GM15510 (cell line): ENCODE results near the gene DYTN.
A peak's percentile ranks its signal among the peaks of the same experiment; 100 is the strongest.

Experiments
- POLR2A ChIP-seq: IDR thresholded peaks from 3 replicates; pipeline ENCODE4 v1.6.1; 2011; ENCODE audit warnings: borderline replicate concordance; ENCODE audit not compliant: insufficient read length; ENCODE audit errors: extremely low read depth

Gene DYTN, protein sequence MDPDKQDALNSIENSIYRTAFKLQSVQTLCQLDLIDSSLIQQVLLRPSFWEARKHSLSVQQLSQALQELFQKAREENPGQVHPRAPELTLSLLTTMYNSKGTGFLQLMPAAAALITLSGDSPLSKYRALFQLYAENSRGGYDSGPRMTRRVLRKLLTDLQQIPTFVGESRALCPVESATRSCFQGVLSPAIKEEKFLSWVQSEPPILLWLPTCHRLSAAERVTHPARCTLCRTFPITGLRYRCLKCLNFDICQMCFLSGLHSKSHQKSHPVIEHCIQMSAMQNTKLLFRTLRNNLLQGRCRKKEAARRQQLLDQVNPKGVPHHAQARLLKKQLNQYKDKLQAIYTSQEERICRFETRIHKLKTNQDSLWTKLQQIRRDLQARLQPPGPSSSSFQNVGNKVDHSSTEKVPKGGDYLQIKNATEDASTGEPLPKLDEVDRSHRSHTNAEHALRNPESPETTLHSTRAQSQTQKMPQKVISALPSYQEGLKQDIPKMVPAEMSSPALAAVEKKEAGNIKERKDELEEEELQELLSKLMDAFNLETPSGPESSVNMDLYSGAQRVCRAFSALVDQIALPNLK

DNA sequence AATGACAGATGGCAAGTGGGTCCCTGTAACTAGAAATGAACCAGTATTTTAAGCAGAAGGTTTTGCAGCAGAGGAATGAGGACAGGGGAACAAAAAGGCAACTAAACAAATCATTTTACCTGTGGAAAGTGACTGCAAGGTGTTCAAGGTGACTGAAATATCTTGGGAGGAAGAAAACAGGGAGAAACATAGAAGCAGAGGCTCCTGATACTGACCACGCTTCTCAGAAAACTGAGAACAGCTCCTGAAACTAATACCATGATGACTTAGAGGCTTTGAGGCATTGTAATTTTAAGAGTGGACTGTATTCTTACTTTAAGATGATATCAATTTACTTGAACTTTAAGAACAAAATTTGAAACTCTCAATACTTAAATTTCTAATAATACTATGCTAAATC is at the start of gene DYTN:
TSS of gene DYTN (minus strand) at position 101 of the 400 bp plus-strand sequence. CDS start 117 bp downstream, outside the sequence.
- TF ChIP-seq POLR2A = no peak

DNA sequence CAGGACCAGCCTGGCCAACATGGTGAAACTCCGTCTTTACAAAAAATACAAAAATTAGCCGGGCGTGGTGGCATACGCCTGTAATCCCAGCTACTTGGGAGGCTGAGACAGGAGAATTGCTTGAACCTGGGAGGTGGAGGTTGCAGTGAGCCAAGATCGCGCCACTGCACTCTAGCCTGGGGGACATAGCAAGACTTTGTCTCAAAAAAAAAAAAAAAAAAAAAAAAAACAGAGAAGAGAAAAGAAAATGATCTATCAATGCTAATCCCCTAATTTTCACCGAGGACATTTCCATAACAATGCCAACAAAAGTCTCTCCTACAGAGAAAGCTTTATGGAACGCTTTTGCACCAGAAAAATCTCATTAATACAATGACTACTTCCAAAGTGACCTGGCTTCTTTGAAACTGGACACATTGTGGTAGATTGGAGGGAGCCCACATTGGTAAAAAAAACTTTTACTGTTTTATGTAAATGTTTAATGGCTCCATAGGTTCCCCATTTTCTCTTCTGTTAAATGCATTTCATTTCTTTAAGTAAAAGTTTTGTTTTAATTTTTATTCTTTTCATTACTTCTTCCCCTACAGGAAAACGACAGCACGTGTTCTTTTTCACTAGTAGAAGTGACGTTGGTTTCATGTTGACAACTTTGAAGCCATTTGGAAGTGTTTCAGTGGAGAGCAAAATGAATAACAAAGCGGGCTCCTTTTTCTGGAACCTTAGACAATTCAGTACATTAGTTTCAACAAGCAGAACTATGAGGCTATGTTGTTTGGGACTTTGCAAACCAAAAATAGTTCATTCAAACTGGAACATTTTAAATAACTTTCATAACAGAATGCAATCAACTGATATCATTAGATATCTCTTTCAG is 48.1 kb upstream of the DYTN start:
- TF ChIP-seq POLR2A = no peak

DNA sequence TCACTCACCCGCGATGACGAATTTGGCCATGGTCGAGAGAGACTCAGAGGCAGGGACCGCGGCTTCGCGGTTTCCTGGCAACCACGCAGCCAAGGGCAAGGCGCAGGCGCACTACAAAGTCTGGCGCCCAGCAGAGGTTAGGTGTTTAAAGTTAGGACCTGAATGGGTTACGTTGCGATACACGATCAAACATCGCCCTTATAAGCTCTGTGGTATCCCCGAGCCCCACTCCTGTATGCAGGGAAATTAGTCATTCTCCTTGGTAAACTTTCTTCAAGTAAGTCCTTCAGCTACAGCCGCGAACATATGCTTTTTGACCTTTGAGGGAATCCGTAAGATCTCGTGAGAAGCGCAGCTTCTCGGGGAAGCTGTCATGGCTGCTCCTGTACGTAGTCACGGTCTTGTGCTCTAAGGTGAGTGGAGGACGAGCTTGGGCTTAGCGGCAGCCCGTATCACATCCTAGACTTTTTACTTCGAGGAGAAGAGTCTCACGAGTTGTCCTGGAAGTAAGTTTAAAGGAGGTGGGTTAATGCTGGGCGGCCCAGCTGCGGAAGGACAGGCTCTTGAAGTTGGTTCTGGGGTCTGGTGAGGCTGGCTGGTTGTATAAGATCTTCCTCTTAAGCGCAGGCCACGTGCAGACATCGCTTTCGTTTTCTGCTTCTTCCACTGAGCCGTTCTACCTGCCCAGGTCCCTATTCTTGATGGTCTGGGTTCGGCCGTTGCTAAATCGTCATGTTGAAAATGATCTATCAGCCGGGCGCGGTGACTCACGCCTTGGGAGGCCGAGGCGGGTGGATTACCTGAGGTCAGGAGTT is 47.3 kb upstream of the DYTN start, which contains the start of the genes FASTKD2 and MDH1B:
TSS of gene FASTKD2 (plus strand) at position 365 of the 815 bp plus-strand sequence. CDS start 1,088 bp downstream, outside the sequence.
TSS of gene MDH1B (minus strand) at position 87 of the 815 bp plus-strand sequence. CDS start at position 30, 57 bp downstream.
- peak; percentile 72 for TF ChIP-seq POLR2A

DNA sequence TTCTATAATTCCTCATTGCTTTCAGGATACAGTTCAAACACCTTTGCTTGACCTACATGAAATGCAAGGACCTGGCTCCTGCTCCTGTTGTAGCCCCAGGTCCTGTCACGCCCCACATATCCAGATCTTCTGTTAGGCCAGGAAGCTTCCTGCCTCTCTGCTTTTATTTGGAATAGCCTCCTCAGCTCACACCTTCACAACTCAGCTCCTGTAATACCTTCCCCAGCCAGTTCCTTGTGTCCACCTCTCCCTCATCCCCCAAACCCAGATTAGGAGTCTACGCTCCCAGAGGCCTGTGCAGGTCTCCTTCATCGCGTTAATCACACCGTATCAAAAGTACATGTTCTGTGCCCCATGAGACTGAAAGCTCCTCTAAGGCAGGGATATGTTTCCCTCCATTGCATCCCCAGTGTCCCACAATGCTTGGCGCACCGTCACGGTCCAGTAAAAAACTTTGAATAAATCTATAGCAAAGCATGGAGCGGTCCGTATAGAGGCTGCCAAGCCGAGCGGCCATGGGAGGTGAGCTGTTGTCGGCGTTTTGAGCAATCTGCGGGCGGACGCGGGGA is 46.6 kb upstream of the DYTN start:
- TF ChIP-seq POLR2A = no peak

DNA sequence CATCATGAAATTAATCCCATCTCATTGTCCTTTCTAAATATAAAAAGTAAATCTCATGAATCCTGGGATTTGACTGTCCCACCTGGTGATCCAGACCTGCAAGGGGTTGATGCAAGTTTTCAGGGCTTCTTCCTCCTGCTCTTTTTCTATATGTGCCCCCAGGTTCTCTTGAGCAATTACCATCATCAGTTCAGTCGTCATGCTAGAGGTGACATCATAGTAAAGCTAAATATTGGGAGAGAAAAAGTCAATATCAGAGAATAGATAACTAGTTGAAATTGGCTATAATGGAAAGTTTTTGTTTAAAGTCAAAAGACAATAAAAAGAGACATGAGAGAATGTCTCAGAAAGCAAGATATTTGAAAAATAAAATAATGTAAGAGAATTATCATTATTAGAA is 38.6 kb upstream of the DYTN start:
- no peak for TF ChIP-seq POLR2A

DNA sequence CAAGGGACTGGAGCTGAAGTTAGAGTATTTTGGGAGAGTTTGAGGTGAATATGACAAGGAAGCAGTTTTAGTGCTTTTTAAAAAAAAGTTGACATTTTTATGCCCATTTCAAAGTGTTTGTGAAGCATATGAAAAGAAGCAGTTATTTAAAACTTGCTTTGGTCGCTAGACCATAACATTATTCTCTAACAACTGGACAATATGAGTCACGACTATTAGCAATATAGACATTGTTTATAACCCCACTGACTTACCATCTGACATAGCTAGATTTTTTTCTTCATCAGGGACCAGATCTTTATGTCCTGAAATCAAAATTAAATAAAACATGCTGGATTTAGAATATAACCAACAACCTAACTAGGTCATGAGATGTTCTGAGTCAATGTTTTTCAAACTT is 22.6 kb upstream of the DYTN start:
- TF ChIP-seq POLR2A = no peak

DNA sequence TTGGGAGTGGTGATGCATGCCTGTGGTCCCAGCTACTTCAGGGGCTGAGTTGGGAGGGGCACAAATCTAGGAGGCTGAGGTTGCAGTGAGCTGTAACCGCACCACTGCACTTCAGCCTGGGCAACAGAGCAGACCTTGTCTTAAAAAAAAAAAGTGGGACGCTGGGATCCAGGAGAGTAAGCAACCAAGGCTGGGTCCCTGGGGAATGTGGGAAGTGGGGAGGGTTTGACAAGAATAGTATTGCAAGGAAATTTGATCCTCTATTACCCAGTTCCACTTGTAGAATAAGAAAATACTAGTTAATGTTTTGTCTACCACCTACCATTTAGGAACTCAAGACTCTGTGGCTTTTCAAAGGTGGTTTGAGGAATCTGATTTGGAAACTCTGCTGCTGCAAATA is 21.1 kb upstream of the DYTN start:
- no peak for TF ChIP-seq POLR2A

DNA sequence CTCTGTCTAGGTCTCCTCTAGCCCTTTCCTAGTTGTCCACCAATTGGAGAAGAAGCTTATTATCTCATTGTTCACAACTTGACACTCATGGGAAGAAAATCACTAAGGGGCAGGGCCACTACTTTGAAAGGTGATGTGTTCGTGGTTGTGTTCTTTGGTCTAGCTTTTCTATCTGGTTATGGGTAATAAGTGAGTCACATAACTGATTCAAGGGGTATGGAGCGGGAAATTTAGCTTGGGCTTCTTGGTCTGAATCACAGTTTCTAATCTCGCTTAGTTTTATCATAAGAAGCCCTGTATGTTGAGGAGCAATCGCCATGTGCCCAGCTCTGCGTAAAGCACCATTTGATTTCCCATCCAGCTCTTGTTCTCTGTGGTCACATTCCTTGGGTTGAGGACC is 18.7 kb upstream of the DYTN start:
- TF ChIP-seq POLR2A = no peak

DNA sequence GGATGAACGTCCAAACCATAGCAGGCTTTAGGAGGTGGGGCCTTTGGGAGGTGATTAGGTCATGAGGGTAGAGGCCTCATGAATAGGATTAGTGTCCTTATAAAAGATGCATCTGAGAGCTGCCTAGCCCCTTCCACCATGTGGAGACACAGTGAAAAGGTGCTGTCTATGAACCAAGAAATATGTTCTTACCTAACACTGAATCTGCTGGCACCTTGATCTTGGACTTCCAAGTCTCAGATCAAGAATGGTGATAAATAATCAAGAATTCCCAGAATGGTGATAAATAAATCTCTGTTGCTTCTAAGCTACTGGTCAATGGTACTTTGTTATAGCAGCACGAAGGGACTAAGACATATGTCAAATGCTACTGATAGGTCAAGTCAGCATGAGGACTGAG is 15.1 kb upstream of the DYTN start:
- no peak for TF ChIP-seq POLR2A

DNA sequence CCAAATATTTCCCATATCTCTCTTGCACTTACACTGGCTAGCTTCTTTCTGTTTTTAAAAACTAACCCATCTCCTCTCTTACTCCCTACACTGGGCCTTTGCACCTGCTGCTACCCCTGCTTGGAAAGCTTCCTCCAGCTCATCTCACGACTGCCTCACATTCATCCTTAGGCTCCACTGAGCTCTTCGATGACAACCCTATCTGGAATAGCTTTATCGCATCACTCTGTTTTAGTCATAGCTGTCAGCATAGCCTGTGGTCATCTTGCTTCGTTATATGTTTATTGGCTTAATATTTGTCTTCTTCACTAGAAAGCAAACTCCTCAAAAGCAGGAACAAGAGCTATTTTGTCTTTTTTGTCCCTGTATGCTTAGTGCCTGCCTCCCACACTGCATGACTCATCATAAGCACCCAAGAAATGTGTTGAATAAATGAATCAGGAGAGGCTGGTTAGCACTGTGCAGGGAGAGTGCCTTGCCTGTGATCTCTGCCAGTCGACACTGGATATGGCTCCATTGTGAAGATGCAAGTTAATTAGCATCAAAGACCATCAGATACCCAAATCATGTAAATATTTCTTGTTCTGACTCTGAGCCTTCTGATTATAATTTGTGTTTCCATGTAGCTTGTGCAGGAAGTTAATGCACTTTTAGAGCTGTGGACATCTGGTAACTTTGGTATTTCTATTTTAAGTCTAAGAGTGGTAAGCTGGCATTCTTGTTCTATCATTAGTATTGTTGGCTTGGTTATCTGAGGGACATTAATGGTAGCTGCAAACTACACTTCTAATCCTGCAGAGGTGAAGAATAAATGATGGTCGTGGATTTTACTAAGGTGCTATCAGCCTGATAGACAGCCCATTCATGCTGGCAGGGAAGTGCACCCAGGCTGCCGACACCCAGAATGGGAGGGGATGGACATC is 10.3 kb upstream of the DYTN start:
- TF ChIP-seq POLR2A = no peak

DNA sequence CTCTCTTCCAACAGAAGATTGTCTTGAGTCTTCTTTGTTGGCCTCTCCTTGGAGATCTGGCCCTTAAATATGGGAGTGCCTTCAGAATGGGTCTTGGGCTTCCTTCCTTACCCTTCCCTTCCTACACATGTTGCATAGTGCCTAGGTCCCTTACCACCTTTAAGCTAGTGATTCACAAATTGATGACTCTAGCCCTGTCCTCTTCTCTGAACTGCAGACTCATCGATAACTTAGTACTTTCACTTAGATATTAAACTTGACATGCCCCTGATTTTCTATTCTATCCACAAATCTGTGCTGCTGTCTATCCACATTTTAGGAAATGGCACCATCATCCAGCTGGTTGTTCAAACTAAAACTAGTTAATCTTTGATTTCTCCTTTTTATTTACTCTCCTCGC is 9.1 kb upstream of the DYTN start:
- TF ChIP-seq POLR2A = no peak

DNA sequence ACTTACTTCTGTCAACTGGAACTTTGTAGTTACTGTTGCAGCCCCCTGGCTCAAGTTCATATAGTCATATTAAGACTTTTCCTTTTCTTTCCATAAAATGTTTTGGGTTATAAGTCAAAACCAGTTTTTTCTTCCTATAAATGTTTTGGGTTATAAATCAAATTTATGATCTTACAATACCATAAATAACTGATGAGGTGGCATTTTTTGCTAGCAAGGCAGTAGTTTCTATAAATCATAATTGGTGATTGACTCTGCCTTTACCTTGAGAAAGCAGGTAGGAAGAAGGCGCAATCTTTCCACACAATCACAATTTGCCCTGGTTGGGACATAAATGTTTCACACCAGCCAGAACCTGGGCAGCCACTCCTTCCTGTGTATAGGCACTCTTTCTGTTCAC is 5.1 kb upstream of the DYTN start:
- no peak for TF ChIP-seq POLR2A
